Transverse colon (tissue), 4 donors: ENCODE results near the gene ZFP90.

Experiments used
- CTCF ChIP-seq, 5 experiments: fragments of 200-600 bp in 3 of 5; fragments of 450-650 bp in 2 of 5; sonication (generic) in 3 of 5; IDR thresholded peaks; 1 replicate in 2 of 5; 2 replicates in 3 of 5; pipeline ENCODE4 v1.5.1; 2016 to 2017; ENCODE audit warnings: antibody characterized with exemption in 5 of 5, inconsistent platforms in 3 of 5, mild to moderate bottlenecking in 2 of 5, moderate library complexity in 1 of 5
- POLR2A ChIP-seq: fragments of 450-650 bp; IDR thresholded peaks from one replicate; pipeline ENCODE4 v1.6.1; 2016; ENCODE audit warnings: antibody characterized with exemption, mild to moderate bottlenecking, moderate library complexity
- POLR2AphosphoS5 ChIP-seq, 3 donors: sonication (generic); formaldehyde crosslinking; IDR thresholded peaks; one replicate each; pipeline ENCODE4 v1.6.1; 2016; ENCODE audit warnings: antibody characterized with exemption in 3 of 3

- TF ChIP-seq CTCF (IDR thresholded peaks at IDR 0.05) (no peak), POLR2AphosphoS5 (IDR thresholded peaks at IDR 0.05) (no peak), POLR2A (no peak)
Measured at GRCh38 chr16:68492543-68493411, 46.3 kb upstream of the ZFP90 start.
